ENCODE measurements around the gene DPP6. TPM values are rescaled to one million over a fixed set of nuclear protein-coding genes. Genes with fewer than 3 reads are reported as not detected.

DPP6 gene
- polyA plus RNA-seq, 1 donor (not counting 4 experiments of a cell fraction or from before 2014, with no cell fraction given), result not detected

- H4K20me1 ChIP-seq (ENCODE audit: control insufficient read depth, extremely low read depth, insufficient read depth, low read length), result no peaks in the 10 kb centered on the region
- H3K36me3 ChIP-seq (ENCODE audit: control insufficient read depth in 2 of 2, extremely low read depth in 1 of 2, insufficient read depth in 2 of 2, low read length in 2 of 2), result no peaks in the 10 kb centered on the region
- H3K79me2 ChIP-seq (ENCODE audit: control insufficient read depth, insufficient read depth, low read length), result no peaks in the 10 kb centered on the region
- dilution Hi-C loops (cut with MboI; ENCODE audit: extremely low pct_ligation_motif_present, low sequenced_read_pairs), result no loop called here
- H3K9me1 ChIP-seq (ENCODE audit: control insufficient read depth, extremely low read depth, insufficient read depth, low read length), result no peaks in the 10 kb centered on the region
- H3K4me3 ChIP-seq (ENCODE audit: control insufficient read depth in 2 of 3, extremely low read depth in 1 of 3, insufficient read depth in 2 of 3, low read depth in 1 of 3, low read length in 3 of 3), result no peak overlapping the region
- H3K27ac ChIP-seq (ENCODE audit: control insufficient read depth, insufficient read depth, low read length), result no peak overlapping the region
- H3K4me1 ChIP-seq (ENCODE audit: control insufficient read depth, extremely low read depth, insufficient read depth, low read length), result no peaks in the 10 kb centered on the region
- H3K27me3 ChIP-seq (ENCODE audit: control insufficient read depth, extremely low read depth, insufficient read depth, low read length), result no peaks in the 10 kb centered on the region
- TF ChIP-seq EZH2 (IDR thresholded peaks at IDR 0.05; ENCODE audit: low read length), result no peak
- TF ChIP-seq CTCF (optimal IDR thresholded peaks at IDR 0.05 in 1 of 3, IDR thresholded peaks at IDR 0.05 in 1 of 3, conservative IDR thresholded peaks at IDR 0.05 in 1 of 3; ENCODE audit: extremely low read depth in 1 of 3, insufficient read depth in 2 of 3, low read length in 3 of 3), result no peak
- FAIRE-seq (no peak), DNase-seq (ENCODE audit: low read depth, low spot score) (no peak)
- H3K4me2 ChIP-seq (ENCODE audit: control insufficient read depth, extremely low read depth, insufficient read depth, low read depth, low read length), result no peak overlapping the region
- peaks cover 7% of the 10 kb centered on the region for H3K9me3 ChIP-seq (ENCODE audit: control insufficient read depth, low read depth, low read length)
- H2AFZ ChIP-seq (ENCODE audit: control insufficient read depth, low read length), result no peak overlapping the region
- no peak overlapping the region for H3K9ac ChIP-seq (ENCODE audit: control insufficient read depth, extremely low read depth, insufficient read depth, low read length)
Measured at GRCh38 chr7:154844499-154844898, 792.3 kb downstream of the DPP6 start.

GRCh38 chr7:154844955-154845354, 792.8 kb downstream of the DPP6 start:
- H3K9me3 ChIP-seq (ENCODE audit: control insufficient read depth, low read depth, low read length), result peaks cover 4% of the 10 kb centered on the region
- no peaks in the 10 kb centered on the region for H3K9me1 ChIP-seq (ENCODE audit: control insufficient read depth, extremely low read depth, insufficient read depth, low read length)
- dilution Hi-C loops (cut with MboI; ENCODE audit: extremely low pct_ligation_motif_present, low sequenced_read_pairs), result no loop called here
- H2AFZ ChIP-seq (ENCODE audit: control insufficient read depth, low read length), result no peak overlapping the region
- no peak for DNase-seq (ENCODE audit: low read depth, low spot score)
- H3K27ac ChIP-seq (ENCODE audit: control insufficient read depth, insufficient read depth, low read length), result no peak overlapping the region
- H3K9ac ChIP-seq (ENCODE audit: control insufficient read depth, extremely low read depth, insufficient read depth, low read length), result no peak overlapping the region
- FAIRE-seq, result no peak
- H3K79me2 ChIP-seq (ENCODE audit: control insufficient read depth, insufficient read depth, low read length), result no peaks in the 10 kb centered on the region
- H3K4me1 ChIP-seq (ENCODE audit: control insufficient read depth, extremely low read depth, insufficient read depth, low read length), result no peaks in the 10 kb centered on the region
- no peaks in the 10 kb centered on the region for H3K36me3 ChIP-seq (ENCODE audit: control insufficient read depth in 2 of 2, extremely low read depth in 1 of 2, insufficient read depth in 2 of 2, low read length in 2 of 2)
- TF ChIP-seq EZH2 (IDR thresholded peaks at IDR 0.05; ENCODE audit: low read length), result no peak
- TF ChIP-seq CTCF (optimal IDR thresholded peaks at IDR 0.05 in 1 of 3, IDR thresholded peaks at IDR 0.05 in 1 of 3, conservative IDR thresholded peaks at IDR 0.05 in 1 of 3; ENCODE audit: extremely low read depth in 1 of 3, insufficient read depth in 2 of 3, low read length in 3 of 3), result no peak
- H4K20me1 ChIP-seq (ENCODE audit: control insufficient read depth, extremely low read depth, insufficient read depth, low read length), result no peaks in the 10 kb centered on the region
- H3K4me3 ChIP-seq (ENCODE audit: control insufficient read depth in 2 of 3, extremely low read depth in 1 of 3, insufficient read depth in 2 of 3, low read depth in 1 of 3, low read length in 3 of 3), result no peak overlapping the region
- no peak overlapping the region for H3K4me2 ChIP-seq (ENCODE audit: control insufficient read depth, extremely low read depth, insufficient read depth, low read depth, low read length)
- no peaks in the 10 kb centered on the region for H3K27me3 ChIP-seq (ENCODE audit: control insufficient read depth, extremely low read depth, insufficient read depth, low read length)

All from keratinocyte (primary cell).